HG03060 (cell line): ENCODE measurements around the gene PILRA.
"Not testable (repeated sequence)": the region's sequence is repeated elsewhere in the genome, so short reads cannot be mapped to it uniquely, and the experiment has no call there.

Source experiments
- ATAC-seq: cut with Tn5 transposase; IDR thresholded peaks from one replicate; pipeline ENCODE4 v1.9.1; 2021; ENCODE audit warnings: low read depth, moderate number of reproducible peaks; ENCODE audit not compliant: unreplicated experiment

PILRA gene

GRCh38 chr7:100373261-100373831, at the start of gene PILRA:
Gene PILRA, plus strand, starts transcription at chr7:100373487. Its CDS starts 170 bp downstream, at chr7:100373657.
- no peak for ATAC-seq

DNA sequence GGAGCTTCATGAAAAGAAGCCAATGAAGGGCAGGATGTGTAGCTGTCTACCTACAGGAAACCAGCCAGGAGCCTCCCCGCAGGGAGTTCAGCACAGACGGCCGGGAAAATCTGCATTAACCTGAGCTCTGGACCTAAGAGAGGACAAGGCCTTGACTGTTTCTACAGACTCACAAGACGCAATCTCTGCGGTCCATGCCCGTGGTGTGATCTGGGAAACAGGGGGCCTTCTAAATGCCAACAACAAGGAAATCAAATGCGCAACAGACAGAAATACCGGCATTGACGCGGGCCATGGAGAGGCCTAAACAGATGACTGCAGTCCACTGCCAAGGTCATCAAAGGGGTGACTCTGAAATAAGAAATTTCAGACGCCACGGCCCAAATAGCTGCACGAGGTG, 49.1 kb upstream of the PILRA start:
- not testable (repeated sequence) for ATAC-seq

DNA sequence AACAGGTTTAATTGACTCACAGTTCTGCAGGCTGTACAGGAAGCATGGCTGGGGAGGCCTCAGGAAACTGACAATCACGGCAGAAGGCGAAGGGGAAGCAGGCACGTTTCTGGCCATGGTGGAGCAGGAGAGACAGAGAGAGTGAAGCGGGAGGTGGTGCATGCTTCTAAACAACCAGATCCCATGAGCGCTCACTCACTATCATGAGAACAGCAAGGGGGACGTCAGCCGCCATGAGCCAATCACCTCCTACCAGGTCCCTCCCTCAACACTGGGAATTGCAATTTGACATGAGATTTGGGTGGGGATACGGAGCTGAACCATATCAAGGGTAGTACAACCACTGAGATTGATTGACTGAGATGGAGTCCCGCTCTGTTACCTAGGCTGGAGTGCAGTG, 47.6 kb upstream of the PILRA start:
- not testable (repeated sequence) for ATAC-seq

GRCh38 chr7:100326914-100327313, 46.4 kb upstream of the PILRA start:
- not testable (repeated sequence) for ATAC-seq

DNA sequence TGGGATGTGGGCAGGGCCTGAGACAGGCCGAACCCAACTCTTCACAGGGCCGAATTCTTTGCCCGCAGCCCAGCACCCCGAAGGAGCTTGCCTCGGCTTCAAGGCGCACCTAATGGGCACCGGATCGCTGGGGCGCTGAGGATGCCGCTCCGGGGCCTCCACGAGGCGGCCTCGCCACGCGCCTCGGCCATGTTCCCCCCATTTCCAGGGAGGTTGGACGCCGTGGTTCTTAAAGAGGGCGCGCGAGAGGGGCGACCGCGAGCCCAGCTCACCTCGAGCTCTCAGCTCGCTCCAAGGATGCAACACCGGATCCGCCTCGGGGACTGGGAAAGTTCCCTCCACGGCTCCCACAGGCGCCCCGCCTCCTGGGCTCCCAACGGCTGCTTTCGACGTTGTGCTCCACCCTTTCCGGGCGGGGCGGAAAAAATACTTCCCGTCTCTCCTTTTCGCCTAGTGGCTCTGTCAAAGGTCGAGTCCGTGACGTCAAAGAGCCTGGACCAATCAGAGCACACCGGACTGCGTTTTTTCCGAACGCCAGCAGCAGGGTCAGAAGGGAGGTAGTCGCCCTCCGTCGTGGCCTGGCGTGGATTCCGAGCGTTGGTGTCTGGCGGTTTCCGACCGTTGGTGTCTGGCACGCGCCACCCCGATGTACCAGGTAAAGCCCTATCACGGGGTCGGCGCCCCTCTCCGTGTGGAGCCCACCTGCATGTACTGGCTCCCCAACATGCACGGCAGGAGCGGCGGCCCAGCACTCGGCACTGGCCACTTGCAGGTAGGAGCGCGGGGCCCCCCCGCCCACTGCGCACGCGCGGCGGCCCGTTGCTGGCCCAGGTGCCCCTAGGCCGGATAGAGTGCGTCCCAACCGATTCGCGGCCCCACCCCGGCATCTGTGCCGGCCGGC, 37.5 kb upstream of the PILRA start:
- ATAC-seq = peak; percentile 91

DNA sequence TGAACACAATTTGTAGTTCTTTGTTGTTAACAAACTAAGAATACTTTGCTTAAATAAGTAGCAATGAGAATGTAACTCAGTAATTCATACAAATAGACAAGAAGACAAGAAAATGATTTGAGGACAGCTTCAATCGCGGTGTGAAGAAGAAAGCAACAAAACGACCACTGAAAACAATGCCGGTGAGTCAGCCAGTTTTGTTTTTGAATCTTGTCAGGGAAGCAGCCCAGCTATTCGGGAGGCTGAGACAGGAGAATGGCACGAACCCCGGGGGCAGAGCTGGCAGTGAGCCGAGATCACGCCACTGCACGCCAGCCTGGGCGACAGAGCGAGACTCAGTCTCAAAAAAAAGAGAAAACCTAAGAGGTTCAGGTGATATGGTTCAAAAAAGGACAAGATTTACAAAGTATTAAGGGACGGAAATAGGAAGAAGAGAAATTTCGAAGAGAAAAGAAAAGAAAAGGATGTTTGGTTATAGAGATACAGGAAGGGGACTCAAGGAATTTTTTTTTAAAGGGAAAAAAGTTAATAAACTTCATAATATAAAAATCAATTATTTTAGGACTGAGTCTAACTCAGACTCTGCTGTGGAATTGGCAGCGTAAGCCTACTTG, 35.1 kb upstream of the PILRA start:
- ATAC-seq = not testable (repeated sequence)

DNA sequence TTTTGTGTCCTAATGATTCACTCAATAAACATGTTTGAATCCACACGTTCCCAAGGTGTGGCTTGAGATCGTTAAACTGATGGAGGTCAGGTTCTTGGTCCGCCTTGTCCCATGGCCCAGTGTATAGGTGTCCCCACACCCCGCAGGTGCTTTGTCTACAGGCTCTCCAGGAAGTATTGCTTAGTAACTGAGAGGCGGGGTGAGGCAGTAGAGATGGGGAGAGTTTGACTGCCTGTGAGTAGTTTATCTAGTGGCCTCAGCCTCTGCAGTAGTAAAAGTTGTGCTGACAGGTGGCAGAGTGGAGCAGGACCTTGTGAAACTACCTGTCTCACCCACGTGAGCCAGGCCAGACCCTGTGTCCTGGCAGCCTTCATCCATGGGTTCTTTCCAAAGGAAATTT, 32.0 kb upstream of the PILRA start:
- ATAC-seq = not testable (repeated sequence)

GRCh38 chr7:100342765-100343164, 30.5 kb upstream of the PILRA start:
- ATAC-seq = no peak

DNA sequence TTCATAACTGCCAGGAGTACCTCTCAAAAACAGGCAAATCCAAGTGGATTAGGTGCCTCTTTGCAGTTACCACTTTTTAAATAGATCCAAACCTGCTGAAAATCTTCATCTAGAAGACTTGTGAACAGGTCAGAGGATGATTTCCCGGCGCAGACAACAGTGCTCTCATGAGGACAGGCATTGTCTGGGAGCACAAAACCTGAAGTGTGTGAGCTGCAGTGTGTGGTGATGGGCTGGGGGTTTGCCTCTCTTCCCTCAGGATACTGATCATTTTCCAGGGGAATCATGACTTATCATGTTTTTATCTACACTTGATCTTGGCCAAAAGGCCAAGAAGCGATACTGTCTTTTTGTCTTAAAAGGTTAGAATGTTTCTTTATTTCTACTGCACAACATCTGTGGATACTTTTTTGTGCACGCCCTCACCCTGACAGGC, 29.1 kb upstream of the PILRA start:
- ATAC-seq = not testable (repeated sequence)

DNA sequence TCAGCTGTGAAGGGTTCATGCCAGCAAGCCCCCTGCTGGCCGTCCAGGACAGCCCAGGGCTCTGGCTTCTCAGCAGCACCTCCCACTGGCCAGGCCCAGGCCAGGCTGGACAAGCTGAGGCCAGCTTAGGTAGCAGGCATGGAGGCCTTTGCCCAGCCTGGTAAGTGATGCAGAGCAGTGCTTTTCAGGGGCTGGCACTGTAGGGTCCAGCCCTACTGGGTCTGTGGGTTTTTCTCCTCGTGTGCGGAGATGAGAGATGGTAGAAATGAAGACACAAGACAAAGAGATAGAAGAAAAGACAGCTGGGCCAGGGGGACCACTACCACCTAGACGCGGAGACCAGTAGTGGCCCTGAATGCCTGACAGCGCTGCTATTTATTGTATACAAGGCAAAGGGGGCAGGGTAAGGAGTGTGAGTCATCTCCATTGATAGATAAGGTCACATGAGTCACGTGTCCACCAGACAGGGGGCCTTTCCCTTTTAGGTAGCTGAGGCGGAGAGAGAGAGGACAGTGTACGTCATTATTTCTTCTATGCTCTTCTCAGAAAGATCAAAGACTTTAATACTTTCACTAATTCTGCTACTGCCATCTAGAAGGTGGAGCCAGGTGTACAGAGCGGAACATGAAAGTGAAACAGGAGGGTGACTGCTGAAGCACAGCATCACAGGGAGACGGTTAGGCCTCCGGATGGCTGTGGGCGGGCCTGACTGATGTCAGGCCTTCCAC, 28.6 kb upstream of the PILRA start:
- peak; percentile 42 for ATAC-seq

GRCh38 chr7:100345288-100345672, 28.0 kb upstream of the PILRA start:
- ATAC-seq = not testable (repeated sequence)

DNA sequence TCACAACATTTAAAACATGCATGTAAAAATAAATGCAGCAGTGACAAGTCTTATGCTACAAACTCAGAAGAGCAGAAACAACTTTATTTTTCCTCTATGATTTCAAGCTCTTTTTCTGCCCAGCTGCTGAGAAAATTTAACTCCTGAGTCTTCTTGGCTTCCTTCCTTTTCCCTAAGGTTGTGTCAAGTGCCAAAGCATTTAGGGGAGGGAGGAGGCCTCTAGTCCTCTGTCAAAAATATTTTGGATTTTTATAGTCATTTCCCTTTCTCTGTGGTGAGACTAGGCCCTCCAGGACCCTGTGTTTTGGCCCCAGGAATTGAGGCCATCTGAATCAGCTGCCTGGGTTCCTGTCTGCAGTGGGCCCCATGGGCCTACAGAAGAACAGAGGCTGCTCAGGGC, 26.4 kb upstream of the PILRA start:
- ATAC-seq = no peak

GRCh38 chr7:100348805-100349204, 24.5 kb upstream of the PILRA start:
- no peak for ATAC-seq

DNA sequence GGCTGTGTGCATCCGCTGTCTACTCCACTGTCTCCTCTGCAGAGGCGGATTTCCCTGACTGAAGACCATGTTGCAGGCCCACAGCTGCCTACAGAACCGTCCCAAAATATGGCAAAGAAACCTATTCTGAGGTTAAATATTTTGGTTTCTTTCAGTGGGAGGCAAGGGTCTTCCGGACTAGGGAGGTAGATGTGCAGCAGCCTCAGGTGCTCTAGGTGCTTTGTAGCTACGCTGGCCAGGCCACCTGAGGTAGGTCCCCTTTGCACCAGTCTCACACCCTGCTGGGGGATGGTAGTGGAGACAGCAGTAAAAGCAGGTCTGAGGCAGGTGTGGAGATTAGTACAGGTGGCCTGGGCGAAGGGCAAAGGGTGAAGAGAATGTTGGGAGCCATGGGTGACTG, 23.5 kb upstream of the PILRA start:
- no peak for ATAC-seq

GRCh38 chr7:100351657-100352058, 21.6 kb upstream of the PILRA start:
- no peak for ATAC-seq

DNA sequence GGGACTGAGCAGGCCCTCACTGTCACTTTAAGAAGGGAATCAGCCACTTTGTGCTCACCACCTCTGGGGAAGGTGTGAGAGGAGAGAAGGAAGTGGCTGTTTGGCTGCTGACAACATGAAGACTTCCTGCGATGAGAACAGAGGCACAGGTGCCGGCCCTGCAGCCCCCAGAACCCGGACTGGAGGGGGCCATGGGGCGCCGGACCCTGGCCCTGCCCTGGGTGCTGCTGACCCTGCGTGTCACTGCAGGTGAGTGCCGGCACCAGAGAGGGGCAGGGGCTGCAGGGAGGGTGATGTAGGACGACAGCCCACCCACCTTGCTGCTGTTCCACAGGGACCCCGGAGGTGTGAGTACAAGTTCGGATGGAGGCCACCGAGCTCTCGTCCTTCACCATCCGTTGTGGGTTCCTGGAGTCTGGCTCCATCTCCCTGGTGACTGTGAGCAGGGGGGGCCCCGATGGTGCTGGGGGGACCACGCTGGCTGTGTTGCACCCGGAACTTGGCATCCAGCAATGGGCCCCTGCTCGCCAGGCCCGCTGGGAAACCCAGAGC, 21.0 kb upstream of the PILRA start:
- not testable (repeated sequence) for ATAC-seq

DNA sequence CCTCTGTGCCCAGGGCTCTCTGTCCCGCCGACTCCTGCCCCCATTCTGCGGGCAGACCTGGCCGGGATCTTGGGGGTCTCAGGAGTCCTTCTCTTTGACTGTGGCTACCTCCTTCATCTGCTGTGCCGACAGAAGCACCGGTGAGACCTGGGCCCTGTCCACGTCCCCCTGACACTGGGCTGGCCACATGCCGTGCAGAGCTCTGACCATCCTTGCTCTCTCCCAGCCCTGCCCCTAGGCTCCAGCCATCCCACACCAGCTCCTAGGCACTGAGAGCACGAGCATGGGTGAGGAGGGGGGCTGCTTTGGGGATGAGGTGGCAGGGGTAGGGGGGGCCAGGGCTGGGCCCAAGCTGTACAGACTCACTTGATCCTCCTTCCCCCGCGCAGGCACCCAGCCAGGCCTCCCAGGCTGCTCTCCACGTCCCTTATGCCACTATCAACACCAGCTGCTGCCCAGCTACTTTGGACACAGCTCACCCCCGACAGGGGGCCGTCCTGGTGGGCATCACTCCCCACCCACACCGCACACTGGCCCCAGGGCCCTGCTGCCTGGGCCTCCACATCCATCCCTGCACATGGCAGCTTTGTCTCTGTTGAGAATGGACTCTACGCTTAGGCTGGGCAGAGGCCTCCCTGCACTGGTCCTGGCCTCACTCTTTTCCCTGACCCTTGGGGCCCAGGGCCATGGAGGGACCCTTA, 20.2 kb upstream of the PILRA start:
- ATAC-seq = no peak

DNA sequence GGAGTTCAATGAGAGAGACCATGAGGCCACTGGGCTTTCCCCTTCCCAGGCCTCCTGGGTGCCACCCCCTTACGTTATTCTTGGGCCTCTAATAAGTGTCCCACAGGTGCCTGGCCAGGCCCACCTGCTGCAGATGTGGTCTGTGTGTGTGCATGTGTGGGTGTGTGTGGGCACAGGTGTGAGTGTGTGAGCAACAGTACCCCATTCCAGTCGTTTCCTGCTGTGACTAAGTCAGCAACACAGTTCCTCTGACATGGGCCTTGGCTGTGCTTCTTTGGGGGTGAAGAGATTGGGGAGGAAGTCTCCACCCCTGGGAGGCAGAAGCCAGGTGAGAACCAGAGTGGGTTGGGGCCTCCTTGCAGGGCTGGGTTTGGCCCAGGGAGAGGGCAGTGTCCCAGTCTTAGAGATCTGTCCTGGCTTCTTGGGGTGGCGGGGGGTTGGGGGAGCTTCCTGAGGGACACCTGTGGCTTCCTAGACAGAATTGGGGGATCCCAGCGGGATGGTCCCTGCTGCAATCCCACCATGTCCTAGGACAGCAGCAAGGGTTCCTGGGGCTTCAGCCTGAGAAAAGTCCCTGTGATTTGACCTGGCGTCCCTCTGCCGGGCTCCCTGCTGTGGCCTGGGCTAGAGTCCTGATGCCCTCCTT, 19.5 kb upstream of the PILRA start:
- ATAC-seq = no peak

DNA sequence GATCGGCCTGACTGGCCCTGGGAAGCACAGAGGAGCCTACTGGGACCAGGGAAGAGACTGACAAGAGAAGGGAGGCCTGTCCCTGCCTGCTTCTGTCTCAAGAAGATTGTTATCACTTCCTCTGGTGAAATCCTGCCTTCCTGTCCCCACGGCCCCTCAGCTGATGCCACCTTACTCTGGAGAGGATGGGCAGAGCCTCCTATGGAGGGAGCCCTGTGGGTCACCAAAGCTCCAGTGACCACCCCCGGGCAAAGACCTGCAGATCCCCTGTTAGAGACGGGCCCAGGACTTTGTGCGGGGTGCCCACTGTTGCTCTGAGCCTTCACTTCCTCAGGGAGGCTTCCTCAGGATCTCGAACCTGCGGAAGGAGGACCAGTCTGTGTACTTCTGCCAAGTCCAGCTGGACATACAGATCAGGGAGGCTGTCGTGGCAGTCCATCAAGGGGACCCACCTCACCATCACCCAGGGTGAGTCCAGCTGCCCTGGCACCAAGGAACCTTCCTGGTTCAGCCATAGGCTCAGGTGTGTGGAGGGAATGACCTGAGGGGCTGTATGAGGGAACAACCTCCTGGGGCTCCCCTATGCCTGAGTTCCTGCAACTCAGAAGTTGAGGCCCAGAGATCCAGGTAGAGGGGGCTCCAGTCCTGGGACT, 16.7 kb upstream of the PILRA start:
- no peak for ATAC-seq
